M059J (cell line): Measurements from ENCODE around the gene PRR5L. TPM values are rescaled to one million over a fixed set of nuclear protein-coding genes. Genes with fewer than 3 reads are reported as not detected.
"Not testable (repeated sequence)": the region's sequence is repeated elsewhere in the genome, so short reads cannot be mapped to it uniquely, and the experiment has no call there.

ENCODE experiments used
- DNase-seq: peaks from one replicate; pipeline ENCODE4 v3.0.0-alpha.2; 2012; ENCODE audit warnings: low read depth
- total RNA-seq: library from RNA; depleted of rRNA; stranded (reverse); fragments of >200 nt; shearing (Covaris generic); gene quantifications from 2 replicates; pipeline ENCODE4 v1.2.3, GENCODE V29; 2014

The PRR5L gene
- total RNA-seq, 1 experiment from 2014 or later = 72.9 TPM

- no peak for DNase-seq
These were observed 163.0 kb downstream of the PRR5L start for GRCh38 chr11:36459046-36459445.

- DNase-seq = no peak
These were observed 164.1 kb downstream of the PRR5L start for GRCh38 chr11:36460220-36460619.

GRCh38 chr11:36462321-36462720 is 166.2 kb downstream of the PRR5L start:
- DNase-seq = no peak

GRCh38 chr11:36463781-36464180 is 167.7 kb downstream of the PRR5L start:
- DNase-seq = peak; percentile 76

GRCh38 chr11:36464720-36465119 is 168.6 kb downstream of the PRR5L start:
- DNase-seq = no peak

- peak; percentile 25 for DNase-seq
These were observed 169.5 kb downstream of the PRR5L start for GRCh38 chr11:36465449-36466163.

GRCh38 chr11:36467012-36467411 is 170.9 kb downstream of the PRR5L start:
- no peak for DNase-seq

- DNase-seq = no peak
These were observed 171.8 kb downstream of the PRR5L start for GRCh38 chr11:36467916-36468315.

- DNase-seq = peak; percentile 76
These were observed 173.0 kb downstream of the PRR5L start for GRCh38 chr11:36469063-36469462.

- DNase-seq = peak; percentile 95
These were observed 174.1 kb downstream of the PRR5L start for GRCh38 chr11:36469881-36470802.

GRCh38 chr11:36471577-36471976 is 175.5 kb downstream of the PRR5L start:
- no peak for DNase-seq

GRCh38 chr11:36475192-36475591 is 179.1 kb downstream of the PRR5L start:
- DNase-seq = peak; percentile 59

- peak; percentile 70 for DNase-seq
These were observed 182.7 kb downstream of the PRR5L start for GRCh38 chr11:36478700-36479329.

- no peak for DNase-seq
These were observed 184.7 kb downstream of the PRR5L start for GRCh38 chr11:36480833-36481232.

GRCh38 chr11:36483042-36483441 is 187.0 kb downstream of the PRR5L start:
- DNase-seq = not testable (repeated sequence)

GRCh38 chr11:36485298-36486002 is 189.4 kb downstream of the PRR5L start:
- DNase-seq = no peak

- DNase-seq = no peak
These were observed 191.5 kb downstream of the PRR5L start for GRCh38 chr11:36487619-36488018.

- DNase-seq = no peak
These were observed 192.0 kb downstream of the PRR5L start for GRCh38 chr11:36488096-36488495.

- DNase-seq = no peak
These were observed 194.1 kb downstream of the PRR5L start for GRCh38 chr11:36490026-36490806.

GRCh38 chr11:36492724-36493304 is 196.7 kb downstream of the PRR5L start:
- peak; percentile 62 for DNase-seq

GRCh38 chr11:36493332-36493731 is 197.2 kb downstream of the PRR5L start:
- no peak for DNase-seq
